Breast epithelium (tissue), 3 donors: Measurements from ENCODE around the gene SHISAL2B.

Experiments used
- CTCF ChIP-seq, 3 donors: fragments of 450-650 bp; IDR thresholded peaks; one replicate each; pipeline ENCODE4 v1.5.1; 2016 to 2017; ENCODE audit warnings: antibody characterized with exemption in 3 of 3, mild to moderate bottlenecking in 3 of 3, moderate library complexity in 3 of 3
- POLR2A ChIP-seq: fragments of 450-650 bp; IDR thresholded peaks from one replicate; pipeline ENCODE4 v1.6.1; 2016; ENCODE audit warnings: antibody characterized with exemption, mild to moderate bottlenecking, moderate library complexity
- POLR2AphosphoS5 ChIP-seq, 3 donors: sonication (generic); formaldehyde crosslinking; IDR thresholded peaks; one replicate each; pipeline ENCODE4 v1.6.1; 2017; ENCODE audit warnings: antibody characterized with exemption in 3 of 3

GRCh38 chr5:64666078-64666477, 24.2 kb upstream of the SHISAL2B start:
- TF ChIP-seq POLR2A (no peak), CTCF (IDR thresholded peaks at IDR 0.05) (no peak), POLR2AphosphoS5 (IDR thresholded peaks at IDR 0.05) (no peak)
